ENCODE measurements around the gene PLXNC1. TPM values are rescaled to one million over a fixed set of nuclear protein-coding genes. Genes with fewer than 3 reads are reported as not detected.

The PLXNC1 gene
- polyA plus RNA-seq, 1 donor (not counting 4 experiments of a cell fraction or from before 2014, with no cell fraction given), result 0.17 TPM

DNA sequence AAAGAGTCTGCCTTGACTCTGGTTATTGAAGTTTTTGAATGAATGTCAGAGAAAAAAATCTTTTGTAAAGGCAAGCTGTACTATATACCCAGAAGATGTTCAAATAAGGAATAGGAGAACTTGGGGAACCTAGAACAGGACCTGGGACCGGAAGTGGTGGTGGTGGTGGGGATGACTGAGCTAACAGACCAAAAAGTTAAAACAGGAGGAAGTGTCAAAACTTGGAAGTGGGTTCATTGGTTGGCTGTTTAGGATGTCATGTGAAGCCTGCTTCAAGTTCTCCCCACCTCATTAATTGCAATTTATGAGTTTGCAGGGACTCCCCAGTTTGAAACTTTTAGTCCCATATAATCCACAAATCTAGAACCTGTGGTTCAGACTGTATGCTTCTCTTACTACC, 26.2 kb downstream of the PLXNC1 start:
- Histone ChIP-seq H3K9ac (ENCODE audit: control insufficient read depth, extremely low read depth, insufficient read depth, low read length) (no peak overlapping the region), H3K9me1 (ENCODE audit: control insufficient read depth, extremely low read depth, insufficient read depth, low read length) (no peaks in the 10 kb centered on the region), H3K9me3 (ENCODE audit: control insufficient read depth, low read depth, low read length) (no peaks in the 10 kb centered on the region), H3K4me3 (ENCODE audit: control insufficient read depth in 2 of 3, extremely low read depth in 1 of 3, insufficient read depth in 2 of 3, low read depth in 1 of 3, low read length in 3 of 3) (no peak overlapping the region), H3K4me2 (ENCODE audit: control insufficient read depth, extremely low read depth, insufficient read depth, low read depth, low read length) (no peak overlapping the region), H3K27ac (ENCODE audit: control insufficient read depth, insufficient read depth, low read length) (no peak overlapping the region), H3K36me3 (ENCODE audit: control insufficient read depth in 2 of 2, extremely low read depth in 1 of 2, insufficient read depth in 2 of 2, low read length in 2 of 2) (no peaks in the 10 kb centered on the region), H3K27me3 (ENCODE audit: control insufficient read depth, extremely low read depth, insufficient read depth, low read length) (peaks cover 7% of the 10 kb centered on the region), H2AFZ (ENCODE audit: control insufficient read depth, low read length) (no peak overlapping the region), H3K4me1 (ENCODE audit: control insufficient read depth, extremely low read depth, insufficient read depth, low read length) (no peaks in the 10 kb centered on the region), H3K79me2 (ENCODE audit: control insufficient read depth, insufficient read depth, low read length) (no peaks in the 10 kb centered on the region), H4K20me1 (ENCODE audit: control insufficient read depth, extremely low read depth, insufficient read depth, low read length) (no peaks in the 10 kb centered on the region)
- FAIRE-seq (no peak), DNase-seq (ENCODE audit: low read depth, low spot score) (no peak)
- dilution Hi-C loops (cut with MboI; ENCODE audit: extremely low pct_ligation_motif_present, low sequenced_read_pairs), result no loop called here
- TF ChIP-seq, protein P1, sequence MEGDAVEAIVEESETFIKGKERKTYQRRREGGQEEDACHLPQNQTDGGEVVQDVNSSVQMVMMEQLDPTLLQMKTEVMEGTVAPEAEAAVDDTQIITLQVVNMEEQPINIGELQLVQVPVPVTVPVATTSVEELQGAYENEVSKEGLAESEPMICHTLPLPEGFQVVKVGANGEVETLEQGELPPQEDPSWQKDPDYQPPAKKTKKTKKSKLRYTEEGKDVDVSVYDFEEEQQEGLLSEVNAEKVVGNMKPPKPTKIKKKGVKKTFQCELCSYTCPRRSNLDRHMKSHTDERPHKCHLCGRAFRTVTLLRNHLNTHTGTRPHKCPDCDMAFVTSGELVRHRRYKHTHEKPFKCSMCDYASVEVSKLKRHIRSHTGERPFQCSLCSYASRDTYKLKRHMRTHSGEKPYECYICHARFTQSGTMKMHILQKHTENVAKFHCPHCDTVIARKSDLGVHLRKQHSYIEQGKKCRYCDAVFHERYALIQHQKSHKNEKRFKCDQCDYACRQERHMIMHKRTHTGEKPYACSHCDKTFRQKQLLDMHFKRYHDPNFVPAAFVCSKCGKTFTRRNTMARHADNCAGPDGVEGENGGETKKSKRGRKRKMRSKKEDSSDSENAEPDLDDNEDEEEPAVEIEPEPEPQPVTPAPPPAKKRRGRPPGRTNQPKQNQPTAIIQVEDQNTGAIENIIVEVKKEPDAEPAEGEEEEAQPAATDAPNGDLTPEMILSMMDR (optimal IDR thresholded peaks at IDR 0.05 in 1 of 3, IDR thresholded peaks at IDR 0.05 in 1 of 3, conservative IDR thresholded peaks at IDR 0.05 in 1 of 3; ENCODE audit: extremely low read depth in 1 of 3, insufficient read depth in 2 of 3, low read length in 3 of 3), result no peak
- TF ChIP-seq EZH2 (IDR thresholded peaks at IDR 0.05; ENCODE audit: low read length), result no peak

DNA sequence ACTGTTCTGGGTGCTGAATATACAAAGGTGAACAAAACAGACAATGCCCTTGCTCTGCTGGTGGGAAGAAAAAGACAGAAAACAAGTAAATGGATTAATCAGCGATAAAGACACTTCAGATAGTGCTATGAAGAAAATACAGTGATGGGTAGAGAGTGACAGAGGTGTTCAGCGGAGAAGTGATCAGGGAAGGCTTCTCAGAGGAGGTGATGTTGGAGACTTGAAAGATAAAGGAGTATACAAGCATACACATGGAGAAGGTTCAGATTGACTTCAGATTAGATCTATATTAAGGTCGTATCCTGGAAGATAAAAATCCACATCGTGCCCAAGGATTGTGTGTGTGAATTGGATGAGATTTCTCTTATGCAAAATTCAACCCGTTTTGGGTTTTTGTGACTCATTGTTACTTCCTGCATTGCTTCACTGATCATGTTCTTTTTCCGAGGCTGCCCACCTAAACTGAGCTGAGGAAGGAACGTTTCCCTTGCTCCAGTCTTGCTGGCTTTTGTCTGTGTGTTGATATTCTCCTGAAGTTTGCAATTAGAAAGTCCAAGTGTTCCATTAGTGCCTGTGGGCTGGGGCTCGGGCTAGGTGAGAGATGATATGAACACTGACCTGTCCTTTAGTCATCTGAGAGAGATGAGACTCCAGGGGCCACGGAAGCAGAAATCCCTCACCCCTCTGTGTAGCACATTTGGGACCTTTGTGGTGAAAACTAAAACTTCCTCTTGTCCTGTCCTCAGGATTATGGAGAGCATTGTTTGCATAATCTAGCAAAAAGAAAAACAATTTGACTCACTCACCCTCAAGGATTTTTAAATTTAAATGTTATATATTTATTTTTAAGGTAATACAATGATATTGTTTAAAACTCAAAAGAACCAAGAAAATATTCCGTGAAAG, 27.6 kb downstream of the PLXNC1 start:
- TF ChIP-seq, protein P1 (optimal IDR thresholded peaks at IDR 0.05 in 1 of 3, IDR thresholded peaks at IDR 0.05 in 1 of 3, conservative IDR thresholded peaks at IDR 0.05 in 1 of 3; ENCODE audit: extremely low read depth in 1 of 3, insufficient read depth in 2 of 3, low read length in 3 of 3), result no peak
- no peak for TF ChIP-seq EZH2 (IDR thresholded peaks at IDR 0.05; ENCODE audit: low read length)
- H3K27me3 ChIP-seq (ENCODE audit: control insufficient read depth, extremely low read depth, insufficient read depth, low read length), result peaks cover 4% of the 10 kb centered on the region
- H3K4me1 ChIP-seq (ENCODE audit: control insufficient read depth, extremely low read depth, insufficient read depth, low read length), result no peaks in the 10 kb centered on the region
- H3K79me2 ChIP-seq (ENCODE audit: control insufficient read depth, insufficient read depth, low read length), result no peaks in the 10 kb centered on the region
- H3K36me3 ChIP-seq (ENCODE audit: control insufficient read depth in 2 of 2, extremely low read depth in 1 of 2, insufficient read depth in 2 of 2, low read length in 2 of 2), result no peaks in the 10 kb centered on the region
- dilution Hi-C loops (cut with MboI; ENCODE audit: extremely low pct_ligation_motif_present, low sequenced_read_pairs), result no loop called here
- no peak for FAIRE-seq
- no peaks in the 10 kb centered on the region for H3K9me3 ChIP-seq (ENCODE audit: control insufficient read depth, low read depth, low read length)
- H3K4me3 ChIP-seq (ENCODE audit: control insufficient read depth in 2 of 3, extremely low read depth in 1 of 3, insufficient read depth in 2 of 3, low read depth in 1 of 3, low read length in 3 of 3), result no peak overlapping the region
- no peaks in the 10 kb centered on the region for H4K20me1 ChIP-seq (ENCODE audit: control insufficient read depth, extremely low read depth, insufficient read depth, low read length)
- no peak overlapping the region for H2AFZ ChIP-seq (ENCODE audit: control insufficient read depth, low read length)
- H3K9me1 ChIP-seq (ENCODE audit: control insufficient read depth, extremely low read depth, insufficient read depth, low read length), result no peaks in the 10 kb centered on the region
- H3K4me2 ChIP-seq (ENCODE audit: control insufficient read depth, extremely low read depth, insufficient read depth, low read depth, low read length), result no peak overlapping the region
- no peak overlapping the region for H3K9ac ChIP-seq (ENCODE audit: control insufficient read depth, extremely low read depth, insufficient read depth, low read length)
- no peak for DNase-seq (ENCODE audit: low read depth, low spot score)
- H3K27ac ChIP-seq (ENCODE audit: control insufficient read depth, insufficient read depth, low read length), result no peak overlapping the region
